GM13977 (cell line): ENCODE results near the gene SKI.

Experiments
- DNase-seq: peaks from one replicate; pipeline ENCODE4 v3.0.0; 2012; ENCODE audit warnings: low spot score
- CTCF ChIP-seq: IDR thresholded peaks from 2 replicates; pipeline ENCODE4 v1.5.1; 2012; ENCODE audit warnings: mild to moderate bottlenecking, control low read depth; ENCODE audit not compliant: insufficient read depth; ENCODE audit errors: extremely low read depth, missing control alignments
- in situ Hi-C: fragments of 300-500 bp; cut with MboI; formaldehyde crosslinking; loops from one replicate; pipeline ENCODE4 v1.12.0; 2022; ENCODE audit warnings: low sequenced_read_pairs, low pct_unique_long_range_greater_than_20kb, mixed read lengths, inconsistent platforms; ENCODE audit not compliant: unreplicated experiment

The SKI gene

GRCh38 chr1:2269193-2269921, 41.2 kb downstream of the SKI start:
- DNase-seq = no peak
- no peak for TF ChIP-seq CTCF
- in situ Hi-C loops = no loop called here

DNA sequence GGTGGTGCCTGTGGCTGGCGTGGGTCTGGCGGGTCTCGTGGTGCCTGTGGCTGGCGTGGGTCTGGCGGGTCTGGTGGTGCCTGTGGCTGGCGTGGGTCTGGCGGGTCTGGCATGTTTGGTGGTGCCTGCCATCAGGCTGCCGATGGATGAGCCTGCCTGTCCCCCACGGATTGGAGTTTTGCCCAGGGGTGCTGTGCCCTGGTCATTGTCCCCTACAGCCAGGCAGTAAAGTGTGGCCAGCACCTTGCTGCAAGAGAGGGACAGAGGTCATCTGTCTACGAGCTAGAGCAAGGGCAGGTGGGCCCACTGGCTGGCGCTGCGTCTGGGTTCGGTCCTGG, 41.8 kb downstream of the SKI start:
- DNase-seq = no peak
- no peak for TF ChIP-seq CTCF
- in situ Hi-C loops = no loop called here

GRCh38 chr1:2270260-2271100, 42.4 kb downstream of the SKI start:
- in situ Hi-C loops = no loop called here
- TF ChIP-seq CTCF = no peak
- DNase-seq = no peak

DNA sequence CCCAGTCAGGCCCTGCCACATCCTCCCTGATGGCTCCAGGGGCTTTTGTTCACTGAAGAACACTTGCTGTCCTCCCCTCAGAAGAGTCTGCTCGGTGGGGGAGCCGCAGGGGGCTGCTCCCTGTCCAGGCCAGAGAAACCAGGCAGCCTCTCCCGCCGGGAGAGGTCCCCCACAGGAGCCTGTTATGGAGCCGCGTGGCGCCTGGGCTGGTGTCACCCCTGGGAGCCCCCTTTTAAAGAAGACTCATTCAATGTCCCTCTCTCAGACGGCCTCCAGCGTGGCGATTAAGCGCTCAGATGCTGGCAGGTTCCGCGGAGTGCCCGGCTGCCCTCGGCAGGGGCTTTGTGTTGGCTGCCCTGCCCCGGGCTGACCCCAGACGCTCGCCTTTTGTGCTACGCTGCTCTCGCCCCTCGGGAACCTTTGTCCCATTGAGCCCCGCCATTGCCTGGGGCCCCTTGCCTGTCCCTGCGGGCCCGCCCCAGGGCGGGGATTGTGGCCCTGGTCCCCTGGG, 43.1 kb downstream of the SKI start:
- DNase-seq = no peak
- no peak for TF ChIP-seq CTCF
- in situ Hi-C loops = no loop called here

DNA sequence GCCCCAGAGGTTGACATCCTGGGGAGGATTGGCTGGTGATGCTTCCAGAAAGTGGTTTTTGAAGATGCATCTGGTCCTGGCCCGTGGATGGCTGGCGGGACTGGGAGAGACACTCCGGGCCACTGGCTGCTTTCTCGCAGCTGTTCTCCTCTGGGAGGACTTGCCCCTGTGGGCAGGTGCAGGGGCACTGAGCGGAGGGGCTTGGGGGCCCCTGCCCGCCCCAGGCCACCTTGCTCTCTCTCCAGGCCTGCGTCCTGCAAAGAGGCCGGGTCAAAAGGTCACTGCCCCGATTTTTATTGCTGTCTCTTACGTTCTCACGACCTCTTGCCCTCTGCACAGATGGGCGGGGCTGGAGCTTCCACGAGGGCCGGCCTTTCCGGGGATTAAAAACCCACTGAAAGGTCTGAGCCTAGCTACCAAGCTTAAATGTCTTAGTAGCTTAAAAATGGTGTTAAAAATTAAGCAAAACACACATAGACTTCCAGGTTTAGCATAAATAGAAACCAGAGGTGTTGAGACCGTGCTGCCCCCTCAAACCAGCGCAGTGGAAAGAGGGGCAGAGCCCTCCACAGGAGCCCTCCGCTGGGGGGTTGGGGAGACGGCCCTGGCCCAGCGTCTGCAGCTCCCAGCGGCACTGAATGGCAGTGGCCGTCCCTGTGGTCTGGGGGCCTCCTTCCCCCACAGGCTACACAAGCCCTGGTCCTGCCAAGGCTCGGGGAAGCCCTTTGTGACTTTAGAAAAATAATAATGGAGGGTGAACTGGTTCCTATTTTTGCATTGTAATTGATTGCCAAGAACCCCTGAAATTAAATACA, 43.9 kb downstream of the SKI start:
- TF ChIP-seq CTCF = no peak
- DNase-seq = no peak
- in situ Hi-C loops = no loop called here

GRCh38 chr1:2272686-2273400, 44.7 kb downstream of the SKI start:
- no peak for TF ChIP-seq CTCF
- DNase-seq = no peak
- in situ Hi-C loops = no loop called here
